GM12878 (cell line): ENCODE data around the gene HS1BP3.

Experiments
- BCL11A ChIP-seq: IDR thresholded peaks from 2 replicates; pipeline ENCODE4 v1.6.1; 2011; ENCODE audit warnings: low read depth, low read length
- CREM ChIP-seq: IDR thresholded peaks from 2 replicates; pipeline ENCODE4 v1.6.1; 2014; ENCODE audit warnings: antibody characterized with exemption, low read depth
- CTCF ChIP-seq, 3 experiments: IDR thresholded peaks in 2 of 3; conservative IDR thresholded peaks in 1 of 3; 2 replicates each; pipeline ENCODE4 v1.5.1; 2011; ENCODE audit warnings: low read depth in 3 of 3, low read length in 3 of 3, mild to moderate bottlenecking in 3 of 3, control low read depth in 2 of 3, moderate library complexity in 2 of 3, inconsistent platforms in 1 of 3, mixed read lengths in 1 of 3; ENCODE audit not compliant: control insufficient read depth in 2 of 3, insufficient read depth in 1 of 3; ENCODE audit errors: extremely low read depth in 1 of 3
- DPF2 ChIP-seq: fragments of 450-650 bp; IDR thresholded peaks from 2 replicates; pipeline ENCODE4 v1.6.1; 2017; ENCODE audit warnings: mild to moderate bottlenecking
- JUND ChIP-seq: IDR thresholded peaks from 2 replicates; pipeline ENCODE4 v1.6.1; 2012; ENCODE audit warnings: low read depth, mild to moderate bottlenecking, low read length, improper control_type of control experiment, moderate library complexity
- NFXL1 ChIP-seq: fragments of 450-650 bp; IDR thresholded peaks from 2 replicates; pipeline ENCODE4 v1.6.1; 2017; ENCODE audit warnings: antibody characterized with exemption, mild to moderate bottlenecking, borderline replicate concordance
- RAD21 ChIP-seq: IDR thresholded peaks from 2 replicates; pipeline ENCODE4 v1.6.1; 2011; ENCODE audit warnings: mild to moderate bottlenecking, low read depth, low read length, moderate library complexity; ENCODE audit not compliant: insufficient read depth
- SMC3 ChIP-seq: IDR thresholded peaks from 2 replicates; pipeline ENCODE4 v1.6.1; 2011; ENCODE audit warnings: low read length, improper control_type of control experiment, borderline replicate concordance
- ZNF687 ChIP-seq: fragments of 450-650 bp; IDR thresholded peaks from 2 replicates; pipeline ENCODE4 v1.6.1; 2017; ENCODE audit warnings: mild to moderate bottlenecking, moderate library complexity
- TF ChIP-seq, protein P1 (sequence below): fragments of 450-650 bp; IDR thresholded peaks from 2 replicates; pipeline ENCODE4 v1.6.1; 2014; ENCODE audit warnings: mild to moderate bottlenecking
- TF ChIP-seq, protein P2 (sequence below): fragments of 450-650 bp; IDR thresholded peaks from 2 replicates; pipeline ENCODE4 v1.6.1; 2018; ENCODE audit warnings: borderline replicate concordance, mild to moderate bottlenecking; ENCODE audit not compliant: partially characterized antibody

DNA sequence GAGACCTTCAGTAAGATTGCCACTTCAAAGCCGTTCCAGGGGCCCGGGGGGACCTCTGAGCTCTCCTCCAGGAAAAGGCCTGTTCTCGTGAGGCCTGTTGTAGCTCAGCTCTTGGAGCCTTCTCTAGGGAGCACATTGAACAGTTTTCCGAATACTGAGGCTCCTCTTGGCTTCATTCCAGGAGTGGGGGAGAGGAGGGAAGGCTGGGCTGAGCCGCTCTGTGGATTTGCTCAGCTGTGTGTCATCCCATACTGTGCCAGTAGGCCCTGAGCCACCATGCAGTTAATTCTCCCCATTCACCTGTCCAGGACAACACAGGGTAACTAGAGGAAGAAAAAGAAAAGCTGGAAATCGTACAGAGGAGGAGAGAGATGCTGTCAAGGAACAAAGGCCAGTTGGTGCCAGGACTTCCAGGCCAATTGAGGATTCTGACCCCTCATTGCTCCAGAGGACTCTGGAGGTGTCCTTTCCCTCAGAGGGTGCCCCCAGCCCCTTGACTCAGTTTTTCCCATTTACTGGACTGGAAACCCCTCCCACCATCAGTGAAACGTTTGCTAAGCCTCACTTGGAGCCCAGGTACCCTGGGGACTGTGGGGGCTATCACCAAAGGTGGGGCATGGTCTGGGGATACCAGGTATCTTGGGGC is 41.4 kb downstream of the HS1BP3 start:
- TF ChIP-seq BCL11A (no peak), CTCF (IDR thresholded peaks at IDR 0.05 in 2 of 3, conservative IDR thresholded peaks at IDR 0.05 in 1 of 3; ENCODE audit: control insufficient read depth in 2 of 3, extremely low read depth in 1 of 3, insufficient read depth in 1 of 3, low read depth in 3 of 3, low read length in 3 of 3) (no peak), DPF2 (no peak), SMC3 (no peak), CREM (no peak), RAD21 (no peak), ZNF687 (no peak), NFXL1 (no peak), JUND (no peak)
- TF ChIP-seq, protein P1, sequence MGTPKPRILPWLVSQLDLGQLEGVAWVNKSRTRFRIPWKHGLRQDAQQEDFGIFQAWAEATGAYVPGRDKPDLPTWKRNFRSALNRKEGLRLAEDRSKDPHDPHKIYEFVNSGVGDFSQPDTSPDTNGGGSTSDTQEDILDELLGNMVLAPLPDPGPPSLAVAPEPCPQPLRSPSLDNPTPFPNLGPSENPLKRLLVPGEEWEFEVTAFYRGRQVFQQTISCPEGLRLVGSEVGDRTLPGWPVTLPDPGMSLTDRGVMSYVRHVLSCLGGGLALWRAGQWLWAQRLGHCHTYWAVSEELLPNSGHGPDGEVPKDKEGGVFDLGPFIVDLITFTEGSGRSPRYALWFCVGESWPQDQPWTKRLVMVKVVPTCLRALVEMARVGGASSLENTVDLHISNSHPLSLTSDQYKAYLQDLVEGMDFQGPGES = no peak
- TF ChIP-seq, protein P2, sequence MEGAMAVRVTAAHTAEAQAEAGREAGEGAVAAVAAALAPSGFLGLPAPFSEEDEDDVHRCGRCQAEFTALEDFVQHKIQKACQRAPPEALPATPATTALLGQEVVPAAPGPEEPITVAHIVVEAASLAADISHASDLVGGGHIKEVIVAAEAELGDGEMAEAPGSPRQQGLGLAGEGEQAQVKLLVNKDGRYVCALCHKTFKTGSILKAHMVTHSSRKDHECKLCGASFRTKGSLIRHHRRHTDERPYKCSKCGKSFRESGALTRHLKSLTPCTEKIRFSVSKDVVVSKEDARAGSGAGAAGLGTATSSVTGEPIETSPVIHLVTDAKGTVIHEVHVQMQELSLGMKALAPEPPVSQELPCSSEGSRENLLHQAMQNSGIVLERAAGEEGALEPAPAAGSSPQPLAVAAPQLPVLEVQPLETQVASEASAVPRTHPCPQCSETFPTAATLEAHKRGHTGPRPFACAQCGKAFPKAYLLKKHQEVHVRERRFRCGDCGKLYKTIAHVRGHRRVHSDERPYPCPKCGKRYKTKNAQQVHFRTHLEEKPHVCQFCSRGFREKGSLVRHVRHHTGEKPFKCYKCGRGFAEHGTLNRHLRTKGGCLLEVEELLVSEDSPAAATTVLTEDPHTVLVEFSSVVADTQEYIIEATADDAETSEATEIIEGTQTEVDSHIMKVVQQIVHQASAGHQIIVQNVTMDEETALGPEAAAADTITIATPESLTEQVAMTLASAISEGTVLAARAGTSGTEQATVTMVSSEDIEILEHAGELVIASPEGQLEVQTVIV = no peak
